Glutamatergic neuron (in vitro differentiated cells): ENCODE data around the gene ITGB4. TPM values are rescaled to one million over a fixed set of nuclear protein-coding genes. Genes with fewer than 3 reads are reported as not detected.

Experiments
- DNase-seq: peaks from one replicate; pipeline ENCODE4 v3.0.0; 2022
- H3K27ac Mint-ChIP-seq: one replicate; pipeline ENCODE4 v1.8.0; 2020; ENCODE audit warnings: mild to moderate bottlenecking, mixed read lengths, inconsistent platforms; ENCODE audit not compliant: unreplicated experiment
- H3K27me3 Mint-ChIP-seq: one replicate; pipeline ENCODE4 v1.8.0; 2020; ENCODE audit warnings: mild to moderate bottlenecking, moderate library complexity, mixed read lengths, inconsistent platforms; ENCODE audit not compliant: unreplicated experiment
- H3K36me3 Mint-ChIP-seq: one replicate; pipeline ENCODE4 v1.8.0; 2020; ENCODE audit warnings: mild to moderate bottlenecking, mixed read lengths, inconsistent platforms; ENCODE audit not compliant: unreplicated experiment
- H3K4me1 Mint-ChIP-seq: one replicate; pipeline ENCODE4 v1.8.0; 2020; ENCODE audit warnings: mild to moderate bottlenecking, low read depth, mixed read lengths, inconsistent platforms; ENCODE audit not compliant: unreplicated experiment
- H3K4me3 Mint-ChIP-seq: one replicate; pipeline ENCODE4 v1.8.0; 2020; ENCODE audit warnings: mild to moderate bottlenecking, mixed read lengths, inconsistent platforms; ENCODE audit not compliant: unreplicated experiment
- H3K9me3 Mint-ChIP-seq: one replicate; pipeline ENCODE4 v1.8.0; 2020; ENCODE audit warnings: mild to moderate bottlenecking, moderate library complexity, mixed read lengths, inconsistent platforms; ENCODE audit not compliant: unreplicated experiment
- CTCF ChIP-seq: fragments of 200-600 bp; sonication (generic); IDR thresholded peaks from one replicate; pipeline ENCODE4 v1.5.0; 2021; ENCODE audit not compliant: partially characterized antibody, unreplicated experiment
- total RNA-seq: library from RNA; stranded (reverse); fragmentation: NEBNext Ultra II Directional; extraction: Animal tissue kit (Norgen Biotek cat#: 25700); gene quantifications from one replicate; pipeline ENCODE4 v1.2.1, GENCODE V29; 2021; ENCODE audit not compliant: unreplicated experiment

ITGB4 gene
- total RNA-seq, 1 donor from 2014 or later: not detected

GRCh38 chr17:75734674-75735294, 13.5 kb downstream of the ITGB4 start:
- Mint-ChIP-seq H3K36me3 (peaks cover 4% of the 10 kb centered on the region), H3K27ac (no peak overlapping the region), H3K9me3 (peaks cover 5% of the 10 kb centered on the region), H3K4me3 (no peak overlapping the region), H3K27me3 (peaks cover 5% of the 10 kb centered on the region), H3K4me1 (no peaks in the 10 kb centered on the region)
- no peak for TF ChIP-seq CTCF
- no peak for DNase-seq

GRCh38 chr17:75736173-75736835, 15.0 kb downstream of the ITGB4 start:
- DNase-seq: no peak
- TF ChIP-seq CTCF: no peak
- Mint-ChIP-seq H3K4me1 (no peaks in the 10 kb centered on the region), H3K36me3 (peaks cover 4% of the 10 kb centered on the region), H3K27ac (no peak overlapping the region), H3K27me3 (peaks cover 5% of the 10 kb centered on the region), H3K9me3 (peaks cover 5% of the 10 kb centered on the region), H3K4me3 (no peak overlapping the region)

- Mint-ChIP-seq H3K4me1 (no peaks in the 10 kb centered on the region), H3K27me3 (peaks cover 5% of the 10 kb centered on the region), H3K4me3 (no peak overlapping the region), H3K36me3 (peaks cover 4% of the 10 kb centered on the region), H3K9me3 (peaks cover 5% of the 10 kb centered on the region), H3K27ac (no peak overlapping the region)
- TF ChIP-seq CTCF: no peak
- no peak for DNase-seq
These were observed 16.1 kb downstream of the ITGB4 start for GRCh38 chr17:75737133-75737962.

- DNase-seq: no peak
- peaks cover 5% of the 10 kb centered on the region for H3K9me3 Mint-ChIP-seq
These were observed 17.1 kb downstream of the ITGB4 start for GRCh38 chr17:75738218-75738802.

More at GRCh38 chr17:75738218-75738802, 17.1 kb downstream of the ITGB4 start:
- H3K4me1 Mint-ChIP-seq: no peaks in the 10 kb centered on the region
- H3K36me3 Mint-ChIP-seq: peaks cover 4% of the 10 kb centered on the region
- no peak for TF ChIP-seq CTCF
- H3K27me3 Mint-ChIP-seq: peaks cover 3% of the 10 kb centered on the region
- no peak overlapping the region for H3K4me3 Mint-ChIP-seq
- no peak overlapping the region for H3K27ac Mint-ChIP-seq
